IPS-NIHi11 (cell line): ENCODE results near the gene AGXT.

Source experiments
- DNase-seq: peaks from one replicate; pipeline ENCODE4 v3.0.0; 2012; ENCODE audit warnings: mixed read lengths, low spot score

AGXT gene

GRCh38 chr2:240886678-240887609 lies 18.3 kb downstream of the AGXT start:
- no peak for DNase-seq

GRCh38 chr2:240887631-240888030 lies 19.0 kb downstream of the AGXT start:
- DNase-seq: no peak

- peak; percentile 72 for DNase-seq
Observed at GRCh38 chr2:240888130-240888889, 19.7 kb downstream of the AGXT start.

DNA sequence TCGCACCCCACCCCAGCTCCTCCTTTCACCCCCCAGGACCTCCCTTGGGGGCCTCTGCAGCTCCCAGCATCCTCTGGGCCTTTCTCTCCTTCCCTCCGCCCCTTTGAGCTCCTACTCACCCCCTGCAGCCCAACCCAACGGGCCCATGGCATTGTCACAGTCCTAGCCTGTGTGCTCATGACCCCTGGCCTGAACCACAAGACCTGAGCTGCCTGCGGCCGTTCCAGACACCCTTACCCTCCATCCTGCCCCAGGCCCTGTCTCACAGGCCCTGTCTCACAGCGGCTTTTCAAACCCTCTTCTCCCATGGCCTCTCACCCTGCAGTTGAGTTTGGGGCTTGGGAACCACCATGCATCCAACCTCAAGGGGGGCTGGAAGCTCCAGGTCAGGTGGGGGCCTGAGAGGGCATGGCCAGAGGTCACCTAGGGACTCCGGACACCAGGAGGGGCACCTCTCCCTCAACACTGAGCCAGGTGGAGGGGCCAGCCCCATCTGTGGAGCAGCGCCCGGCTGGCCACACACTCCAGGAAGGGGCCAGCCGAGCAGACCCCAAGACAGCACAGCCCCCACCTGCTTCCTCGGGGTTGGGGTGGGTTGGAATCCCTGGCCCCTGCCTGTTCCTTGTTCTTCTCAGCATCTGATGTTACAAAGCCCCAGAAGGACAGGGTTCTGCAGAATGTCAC lies 20.4 kb downstream of the AGXT start:
- DNase-seq: no peak

DNA sequence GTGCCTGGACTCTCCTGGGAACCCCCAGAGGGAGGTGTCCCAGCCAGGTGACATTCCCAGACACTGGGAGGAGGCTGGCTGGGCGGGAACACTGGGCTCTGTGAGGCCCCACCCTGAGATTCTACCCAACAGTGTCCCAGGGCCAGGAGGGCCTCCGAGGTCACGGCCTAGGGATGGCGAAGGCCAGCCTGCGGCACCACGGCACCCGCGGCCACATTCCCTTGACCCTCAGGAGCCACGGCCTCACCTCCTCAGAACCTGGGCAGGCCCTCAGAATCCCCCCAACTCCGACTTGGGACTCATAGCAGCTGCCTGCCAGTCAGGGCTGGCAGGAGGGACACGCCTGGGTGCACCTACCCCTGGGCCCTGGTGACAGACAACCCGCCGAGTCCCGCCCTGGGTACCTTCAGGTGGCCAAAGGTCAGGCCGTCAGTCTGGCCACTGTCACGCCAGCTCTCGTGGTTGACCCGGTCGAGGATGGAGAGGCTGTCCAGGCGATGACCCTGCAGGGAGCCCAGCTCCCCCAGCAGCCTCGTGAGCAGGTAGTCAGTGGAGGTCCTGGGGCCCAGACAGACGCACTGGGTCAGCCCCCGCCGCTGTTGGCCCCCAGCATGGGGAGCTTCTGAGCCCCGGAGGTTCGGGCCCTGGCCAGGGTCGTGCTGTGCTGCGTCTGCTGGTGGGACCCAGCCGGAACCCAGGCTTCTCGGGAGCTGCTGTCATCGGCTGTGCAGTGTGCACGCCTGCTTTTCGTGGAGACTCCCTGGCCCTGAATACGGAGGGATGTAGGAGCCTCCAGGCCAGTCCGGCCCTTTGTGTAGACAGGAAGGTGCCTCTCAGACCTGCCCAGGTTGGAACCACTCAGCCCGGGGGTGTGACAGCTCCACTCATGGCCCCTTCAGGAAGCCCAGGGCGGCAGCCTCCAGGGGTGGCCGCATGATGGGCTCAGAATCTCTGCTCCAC lies 21.3 kb downstream of the AGXT start:
- no peak for DNase-seq

DNA sequence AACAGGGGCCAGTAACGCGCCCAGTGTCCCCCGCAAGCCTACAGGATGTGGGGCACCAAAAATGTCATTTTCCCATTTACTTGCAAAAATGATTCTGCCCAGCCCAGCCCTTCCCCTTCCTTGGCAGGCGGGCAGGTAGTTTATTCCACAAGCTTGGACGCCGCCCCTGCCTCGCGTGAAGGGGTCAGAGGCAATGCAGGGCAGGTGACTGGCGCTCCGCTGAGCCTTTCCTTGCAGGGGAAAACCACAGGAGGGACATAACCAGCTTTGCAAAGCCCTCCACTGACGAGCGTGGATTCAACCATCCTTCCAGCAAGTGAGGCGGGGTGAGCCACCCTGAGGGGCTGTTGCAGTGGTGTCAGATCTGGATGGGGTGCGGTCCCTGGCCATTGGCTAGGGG lies 22.1 kb downstream of the AGXT start:
- no peak for DNase-seq

GRCh38 chr2:240891492-240892340 lies 23.1 kb downstream of the AGXT start:
- DNase-seq: no peak

DNA sequence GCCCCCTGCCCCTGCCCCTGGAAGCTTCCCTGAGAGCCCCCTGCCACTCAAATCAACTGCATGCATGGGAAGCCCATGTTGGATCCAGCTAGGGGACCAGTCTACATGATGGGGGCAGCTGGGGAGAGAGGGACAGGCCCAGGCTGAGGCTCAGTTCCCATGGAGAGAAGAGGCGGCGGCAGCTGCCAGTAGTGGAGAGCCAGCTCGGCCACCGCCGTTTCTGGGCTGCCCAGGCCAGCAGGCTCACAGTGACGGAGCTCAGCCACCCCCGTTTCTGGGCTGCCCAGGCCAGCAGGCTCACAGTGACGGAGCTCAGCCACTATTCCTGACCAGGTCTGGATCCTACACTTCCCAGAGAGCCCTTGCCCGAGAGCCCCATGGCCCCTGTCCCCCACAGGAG lies 23.7 kb downstream of the AGXT start:
- no peak for DNase-seq

DNA sequence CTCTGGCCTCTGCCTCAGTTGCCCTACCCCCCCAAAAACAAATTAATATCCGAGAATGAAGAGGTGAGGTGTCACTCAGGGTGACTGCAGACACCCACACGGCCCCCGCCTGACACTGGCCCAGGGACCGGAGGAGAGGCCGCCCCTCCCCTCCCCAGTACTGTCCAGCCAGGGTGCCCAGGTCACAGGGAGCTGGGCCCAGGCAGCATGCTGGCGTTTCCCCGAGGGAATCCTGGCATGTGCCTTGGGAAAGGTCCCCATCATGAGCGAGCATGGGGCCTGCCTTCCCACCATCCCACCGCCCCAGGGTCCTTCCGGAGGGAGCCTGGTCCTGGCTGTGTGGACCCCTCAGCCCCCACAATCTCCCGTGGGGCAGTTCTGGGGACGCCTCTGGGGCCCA lies 24.3 kb downstream of the AGXT start:
- DNase-seq: no peak

GRCh38 chr2:240893363-240893844 lies 24.8 kb downstream of the AGXT start:
- peak; percentile 86 for DNase-seq

- no peak for DNase-seq
Observed at GRCh38 chr2:240894006-240894405, 25.4 kb downstream of the AGXT start.

- DNase-seq: no peak
Observed at GRCh38 chr2:240894836-240895558, 26.4 kb downstream of the AGXT start.

DNA sequence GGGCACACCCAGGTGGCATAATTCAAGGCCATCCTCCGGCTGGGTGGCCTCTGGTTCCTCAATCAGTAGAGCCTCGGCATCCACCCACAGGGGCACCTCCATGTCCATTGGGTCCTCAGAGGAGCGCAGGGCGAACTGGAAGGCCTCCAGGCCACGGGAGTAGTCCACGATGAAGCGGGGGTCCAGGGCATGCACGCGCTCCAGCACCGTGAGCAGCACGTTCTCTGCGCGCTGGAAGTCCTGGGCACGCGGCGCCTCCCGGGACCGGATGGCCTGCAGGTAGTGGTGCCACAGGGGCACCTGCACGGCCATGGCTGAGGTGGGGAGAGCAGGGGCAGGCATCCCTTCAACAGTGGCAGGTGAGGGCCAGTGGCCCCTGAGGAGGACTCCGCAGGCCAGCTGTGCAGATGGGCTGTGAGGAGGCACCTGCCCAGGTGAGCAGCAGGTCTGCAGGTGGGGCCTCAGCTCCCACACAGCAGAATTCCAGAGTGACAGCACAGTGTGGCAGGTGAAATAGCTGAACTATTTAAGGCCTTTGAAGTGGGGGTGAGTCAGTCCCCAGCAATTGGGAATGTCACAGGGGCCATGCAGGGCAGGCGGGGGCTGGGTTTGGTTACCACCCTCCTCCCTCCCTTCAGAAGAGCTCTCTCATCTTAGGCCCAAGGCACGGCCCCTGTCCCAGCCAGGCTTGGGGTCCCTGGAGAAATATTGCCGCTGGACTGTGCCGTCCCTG lies 27.2 kb downstream of the AGXT start, which contains the start of gene MAB21L4:
Gene MAB21L4, minus strand, starts transcription at position 501 of the 733 bp plus-strand sequence. Its CDS starts 159 bp downstream, at position 342.
- DNase-seq: peak; percentile 61

DNA sequence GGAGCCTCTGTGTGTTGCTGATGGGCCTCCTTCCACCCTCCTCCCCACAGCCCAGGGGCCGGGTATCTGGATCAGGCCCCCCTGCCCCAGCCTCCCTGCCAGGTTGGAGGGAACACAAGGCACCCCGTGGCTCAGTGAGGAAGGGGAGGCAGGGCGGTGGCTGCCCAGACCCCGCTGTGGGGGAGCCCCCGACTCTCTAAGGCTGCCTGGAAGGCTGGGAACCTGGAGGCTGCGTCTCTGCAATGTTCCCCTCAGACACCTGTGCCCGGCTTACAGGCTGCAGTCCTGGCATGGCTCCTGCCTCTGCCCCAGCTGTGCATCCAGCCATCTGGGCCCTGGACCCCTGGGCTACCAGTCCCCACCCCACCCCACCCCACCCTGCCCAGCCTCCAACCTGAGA lies 27.8 kb downstream of the AGXT start:
- no peak for DNase-seq

DNA sequence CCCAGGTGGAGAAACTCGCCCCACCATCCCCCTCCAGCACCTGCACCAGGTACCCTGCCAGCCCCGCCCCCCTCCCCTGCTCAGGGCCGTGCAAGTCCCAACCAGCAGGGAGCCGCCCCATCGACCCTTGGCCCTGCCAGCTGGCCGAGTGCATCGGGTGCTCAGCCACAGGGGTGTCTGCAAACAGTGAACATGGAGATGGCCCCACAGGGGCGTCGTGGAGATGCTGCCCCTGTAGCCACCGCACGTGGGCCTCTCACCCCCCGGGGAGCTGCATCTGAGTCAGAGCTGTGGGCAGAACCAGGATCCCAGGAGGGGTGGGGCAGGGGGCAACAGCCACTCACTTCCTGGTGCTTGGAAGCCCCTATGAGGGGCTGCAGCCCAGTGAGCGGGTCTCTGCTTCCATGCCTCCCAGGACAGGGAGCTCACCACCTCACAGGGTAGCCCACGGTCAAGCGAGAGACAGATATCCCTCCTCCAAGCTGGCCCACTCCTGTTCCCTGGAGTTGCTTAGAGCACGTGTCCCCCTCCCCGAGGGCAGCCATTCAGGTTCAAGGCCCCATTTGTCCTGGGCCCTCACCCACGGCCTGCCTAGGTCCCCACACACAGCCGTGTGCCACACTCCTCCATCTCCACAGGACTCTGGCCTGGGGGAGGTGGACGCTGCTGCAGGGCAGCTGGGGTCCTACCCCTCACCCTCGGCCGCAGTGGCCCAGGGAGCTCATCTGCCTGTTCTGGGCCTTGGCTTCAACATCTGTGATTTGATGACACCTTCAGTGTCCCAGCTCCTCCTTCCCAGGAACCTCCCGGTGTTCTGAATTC lies 28.5 kb downstream of the AGXT start:
- no peak for DNase-seq

DNA sequence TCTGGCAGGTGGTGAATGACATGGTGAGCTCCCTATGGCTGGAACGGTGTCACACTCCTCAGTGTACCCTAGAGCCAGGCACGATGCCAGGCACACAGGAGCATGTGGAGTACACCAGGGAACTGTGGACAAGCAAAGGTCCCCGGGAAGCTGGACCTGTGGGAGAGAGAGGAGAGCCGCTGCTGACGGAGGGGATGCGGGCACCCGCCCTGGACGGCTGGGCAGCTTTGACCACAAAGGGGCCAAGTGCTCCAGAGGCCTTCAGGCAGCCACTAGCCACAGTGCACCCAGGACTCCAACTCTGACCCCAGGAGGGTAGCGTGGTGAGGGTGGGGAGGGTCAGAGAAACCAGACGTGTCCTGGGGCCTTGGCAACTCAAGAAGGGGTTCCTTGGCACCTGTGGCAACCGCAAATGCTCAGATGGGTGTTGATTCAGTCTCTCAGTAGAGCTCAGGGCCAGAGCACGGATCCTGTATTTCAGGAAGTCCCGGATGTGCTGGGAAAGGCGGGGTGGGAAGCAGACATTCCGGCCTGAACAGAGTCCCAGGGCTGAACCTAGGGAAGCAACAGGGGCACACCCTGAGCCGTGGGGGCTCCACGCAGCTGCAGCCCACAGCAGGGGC lies 29.6 kb downstream of the AGXT start:
- DNase-seq: no peak

DNA sequence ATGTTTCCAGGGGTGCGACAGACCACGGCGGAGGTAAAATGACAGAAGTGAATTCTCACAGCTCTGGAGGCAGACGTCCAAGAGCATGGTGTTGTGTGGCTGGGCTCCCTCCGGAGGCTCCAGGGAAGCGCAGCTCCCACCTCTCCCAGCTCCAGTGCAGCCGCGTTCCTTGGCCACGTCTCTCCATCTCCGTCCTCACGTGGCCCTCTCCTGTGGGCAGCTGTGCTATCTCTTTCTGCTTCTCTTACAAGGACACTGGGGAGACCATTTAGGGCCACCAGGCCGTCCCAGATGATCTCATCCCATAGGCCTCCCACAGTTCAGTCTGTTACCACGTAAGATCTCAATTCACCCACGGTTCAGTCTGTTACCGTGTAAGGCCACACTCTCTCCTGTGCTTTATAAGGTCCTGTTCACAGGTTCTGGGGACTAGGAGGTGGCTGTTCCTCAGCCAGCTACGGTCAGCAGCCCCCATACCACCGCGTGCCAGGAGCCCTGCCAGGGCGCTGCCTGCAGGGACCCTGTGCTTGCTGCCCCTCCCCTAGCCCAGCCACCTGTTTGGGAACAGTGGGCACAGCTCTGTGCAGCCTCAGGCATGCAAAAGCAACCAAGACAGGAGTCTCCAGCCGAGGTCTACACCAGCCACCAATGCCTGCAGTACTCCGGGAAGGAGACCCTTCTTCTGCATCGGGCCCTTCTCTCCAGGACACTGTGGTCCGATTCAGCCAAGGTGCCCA lies 30.3 kb downstream of the AGXT start:
- DNase-seq: no peak
